Caco-2 (cell line): ENCODE measurements around the gene TMEM40. TPM values are rescaled to one million over a fixed set of nuclear protein-coding genes. Genes with fewer than 3 reads are reported as not detected.

ENCODE experiments used
- BruUV-seq: library from RNA; stranded (reverse); fragments of 400-500 nt; replicated peaks from 2 replicates; lab custom pipeline; 2021; lab: Mats Ljungman, UMichigan
- CTCF ChIA-PET: fragments of 300-600 bp; sonication (Branson Sonifier 250); formaldehyde crosslinking; loops from one replicate; lab custom pipeline; 2022; ENCODE audit warnings: antibody characterized with exemption; lab: Charles Lee
- POLR2A ChIA-PET: fragments of 300-600 bp; sonication (Branson Sonifier 250); formaldehyde crosslinking; loops from one replicate; lab custom pipeline; 2022; ENCODE audit warnings: antibody characterized with exemption; lab: Charles Lee
- DNase-seq, 2 experiments: peaks; one replicate each; pipeline versions ENCODE4 v3.0.0 to v3.0.0-alpha.2; 2020 to 2022
- H3K27me3 ChIP-seq: replicated peaks from 2 replicates; pipeline ENCODE4 v1.6.0; 2011; ENCODE audit warnings: low read length; ENCODE audit not compliant: control insufficient read depth, insufficient read depth
- H3K36me3 ChIP-seq: 2 replicates; pipeline ENCODE4 v1.5.1; 2011; ENCODE audit warnings: low read length; ENCODE audit not compliant: control insufficient read depth, insufficient read depth
- H3K4me1 ChIP-seq: fragments of 250-450 bp; sonication (Bioruptor Pico); 2 replicates; pipeline ENCODE4 v1.5.1; 2020; ENCODE audit warnings: mild to moderate bottlenecking
- H3K4me3 ChIP-seq: 2 replicates; pipeline ENCODE4 v1.5.1; 2011; ENCODE audit warnings: low read depth, mild to moderate bottlenecking, control low read depth, low read length
- H3K9me3 ChIP-seq: fragments of 250-450 bp; sonication (Bioruptor Pico); 2 replicates; pipeline ENCODE4 v1.5.1; 2020; ENCODE audit warnings: mild to moderate bottlenecking, moderate library complexity
- H3K27ac Mint-ChIP-seq: one replicate; pipeline ENCODE4 v1.8.0; 2022; ENCODE audit warnings: mixed read lengths; ENCODE audit not compliant: unreplicated experiment
- H3K27me3 Mint-ChIP-seq: one replicate; pipeline ENCODE4 v1.8.0; 2022; ENCODE audit warnings: mixed read lengths; ENCODE audit not compliant: insufficient read depth, unreplicated experiment
- H3K36me3 Mint-ChIP-seq: one replicate; pipeline ENCODE4 v1.8.0; 2022; ENCODE audit warnings: mild to moderate bottlenecking, mixed read lengths; ENCODE audit not compliant: insufficient read depth, unreplicated experiment
- H3K4me1 Mint-ChIP-seq: one replicate; pipeline ENCODE4 v1.8.0; 2022; ENCODE audit warnings: low read depth, mixed read lengths; ENCODE audit not compliant: unreplicated experiment
- H3K4me3 Mint-ChIP-seq: one replicate; pipeline ENCODE4 v1.8.0; 2022; ENCODE audit warnings: mild to moderate bottlenecking, moderate library complexity, mixed read lengths; ENCODE audit not compliant: unreplicated experiment
- H3K9me3 Mint-ChIP-seq: one replicate; pipeline ENCODE4 v1.8.0; 2022; ENCODE audit warnings: mixed read lengths; ENCODE audit not compliant: unreplicated experiment
- intact Hi-C: fragments of 100-400 bp; cut with micrococcal nuclease; formaldehyde crosslinking; loops from one replicate; pipeline ENCODE4 v1.10.0; 2022; ENCODE audit not compliant: unreplicated experiment
- total RNA-seq: library from RNA; stranded (reverse); gene quantifications from 2 replicates; pipeline ENCODE4 v1.2.3, GENCODE V29; 2022
- TF ChIP-seq, protein P1 (sequence below), 2 experiments: fragments of 200-600 bp in 1 of 2; IDR thresholded peaks; 1 replicate in 1 of 2; 2 replicates in 1 of 2; pipeline versions ENCODE4 v1.5.1 to v1.8.0; 2011 to 2022; ENCODE audit warnings: antibody characterized with exemption in 1 of 2, control low read depth in 1 of 2, inconsistent platforms in 1 of 2, low read depth in 1 of 2, low read length in 1 of 2, mild to moderate bottlenecking in 1 of 2, moderate library complexity in 1 of 2; ENCODE audit not compliant: insufficient read depth in 1 of 2, severe bottlenecking in 1 of 2, unreplicated experiment in 1 of 2

The TMEM40 gene
- total RNA-seq, 1 experiment from 2014 or later = 0.86 TPM

DNA sequence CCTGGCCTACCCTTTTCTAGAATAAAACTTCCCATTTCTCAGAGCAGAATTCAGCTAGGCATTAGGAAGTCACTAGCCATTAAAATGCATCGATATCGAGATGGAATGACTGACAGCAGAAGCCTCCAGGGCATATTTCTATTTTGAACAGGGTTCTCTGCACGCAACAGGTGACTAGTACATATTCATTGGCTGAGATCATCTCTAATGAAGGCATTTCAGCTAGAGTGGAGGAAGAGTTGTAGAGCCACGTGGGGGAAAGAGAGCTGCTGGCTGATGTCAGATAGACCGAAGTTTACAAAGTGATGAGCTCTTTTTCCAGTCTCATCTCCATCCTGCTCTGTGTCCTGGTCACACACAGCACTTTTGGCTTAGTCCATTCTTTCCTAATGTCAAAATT, 7.5 kb downstream of the TMEM40 start:
- H3K27me3 Mint-ChIP-seq = no peaks in the 10 kb centered on the region
- Histone ChIP-seq H3K27me3 (no peaks in the 10 kb centered on the region), H3K9me3 (no peaks in the 10 kb centered on the region), H3K4me1 (peaks cover 6% of the 10 kb centered on the region; the same call in 1 of the 2 replicates), H3K36me3 (no peaks in the 10 kb centered on the region), H3K4me3 (no peak overlapping the region)
- intact Hi-C loops = no loop called here
- no peak overlapping the region for H3K27ac Mint-ChIP-seq
- H3K9me3 Mint-ChIP-seq = no peaks in the 10 kb centered on the region
- no peaks in the 10 kb centered on the region for H3K36me3 Mint-ChIP-seq
- TF ChIP-seq, protein P1, sequence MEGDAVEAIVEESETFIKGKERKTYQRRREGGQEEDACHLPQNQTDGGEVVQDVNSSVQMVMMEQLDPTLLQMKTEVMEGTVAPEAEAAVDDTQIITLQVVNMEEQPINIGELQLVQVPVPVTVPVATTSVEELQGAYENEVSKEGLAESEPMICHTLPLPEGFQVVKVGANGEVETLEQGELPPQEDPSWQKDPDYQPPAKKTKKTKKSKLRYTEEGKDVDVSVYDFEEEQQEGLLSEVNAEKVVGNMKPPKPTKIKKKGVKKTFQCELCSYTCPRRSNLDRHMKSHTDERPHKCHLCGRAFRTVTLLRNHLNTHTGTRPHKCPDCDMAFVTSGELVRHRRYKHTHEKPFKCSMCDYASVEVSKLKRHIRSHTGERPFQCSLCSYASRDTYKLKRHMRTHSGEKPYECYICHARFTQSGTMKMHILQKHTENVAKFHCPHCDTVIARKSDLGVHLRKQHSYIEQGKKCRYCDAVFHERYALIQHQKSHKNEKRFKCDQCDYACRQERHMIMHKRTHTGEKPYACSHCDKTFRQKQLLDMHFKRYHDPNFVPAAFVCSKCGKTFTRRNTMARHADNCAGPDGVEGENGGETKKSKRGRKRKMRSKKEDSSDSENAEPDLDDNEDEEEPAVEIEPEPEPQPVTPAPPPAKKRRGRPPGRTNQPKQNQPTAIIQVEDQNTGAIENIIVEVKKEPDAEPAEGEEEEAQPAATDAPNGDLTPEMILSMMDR (IDR thresholded peaks at IDR 0.05; ENCODE audit: insufficient read depth in 1 of 2, low read depth in 1 of 2, low read length in 1 of 2, severe bottlenecking in 1 of 2, unreplicated experiment in 1 of 2) = no peak
- BruUV-seq = no TSS peak
- CTCF ChIA-PET = interaction anchor here (0.7 kb wide), 1 partner anchor 152 kb away, joined by 3 read pairs; no protein-coding TSS in a partner anchor
- no peak for DNase-seq
- peaks cover 5% of the 10 kb centered on the region for H3K4me1 Mint-ChIP-seq
- POLR2A ChIA-PET = no interaction called here
- H3K4me3 Mint-ChIP-seq = no peak overlapping the region

DNA sequence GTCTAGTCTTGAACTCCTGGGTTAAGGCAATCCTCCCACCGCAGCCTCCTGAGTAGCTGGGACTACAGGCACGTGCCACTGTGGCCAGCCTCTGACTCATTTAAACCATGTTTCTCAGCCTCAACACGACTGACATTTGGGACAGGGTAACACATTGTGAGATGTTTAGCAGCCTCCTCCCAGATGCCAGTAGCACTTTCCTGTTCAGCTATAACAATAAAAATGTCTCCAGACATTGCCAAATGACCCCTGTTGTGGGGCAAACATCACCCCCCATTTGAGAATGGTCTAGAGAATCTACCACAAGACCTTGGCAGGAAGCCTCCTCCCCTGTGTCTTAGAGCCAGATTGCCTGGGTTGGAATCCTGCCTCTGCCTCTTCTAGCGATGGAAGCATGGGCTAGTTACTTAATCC, 8.4 kb downstream of the TMEM40 start:
- CTCF ChIA-PET = no interaction called here
- no peak overlapping the region for H3K4me3 Mint-ChIP-seq
- no peaks in the 10 kb centered on the region for H3K9me3 Mint-ChIP-seq
- no peaks in the 10 kb centered on the region for H3K27me3 ChIP-seq
- TF ChIP-seq, protein P1 (IDR thresholded peaks at IDR 0.05; ENCODE audit: insufficient read depth in 1 of 2, low read depth in 1 of 2, low read length in 1 of 2, severe bottlenecking in 1 of 2, unreplicated experiment in 1 of 2) = no peak
- no peaks in the 10 kb centered on the region for H3K9me3 ChIP-seq
- DNase-seq = no peak
- H3K4me1 Mint-ChIP-seq = peaks cover 2% of the 10 kb centered on the region
- POLR2A ChIA-PET = no interaction called here
- intact Hi-C loops = no loop called here
- H3K4me3 ChIP-seq = no peak overlapping the region
- no peak overlapping the region for H3K27ac Mint-ChIP-seq
- H3K27me3 Mint-ChIP-seq = no peaks in the 10 kb centered on the region
- H3K36me3 Mint-ChIP-seq = no peaks in the 10 kb centered on the region
- peaks cover 2% of the 10 kb centered on the region; the same call in 1 of the 2 replicates for H3K4me1 ChIP-seq
- no TSS peak for BruUV-seq
- no peaks in the 10 kb centered on the region for H3K36me3 ChIP-seq

DNA sequence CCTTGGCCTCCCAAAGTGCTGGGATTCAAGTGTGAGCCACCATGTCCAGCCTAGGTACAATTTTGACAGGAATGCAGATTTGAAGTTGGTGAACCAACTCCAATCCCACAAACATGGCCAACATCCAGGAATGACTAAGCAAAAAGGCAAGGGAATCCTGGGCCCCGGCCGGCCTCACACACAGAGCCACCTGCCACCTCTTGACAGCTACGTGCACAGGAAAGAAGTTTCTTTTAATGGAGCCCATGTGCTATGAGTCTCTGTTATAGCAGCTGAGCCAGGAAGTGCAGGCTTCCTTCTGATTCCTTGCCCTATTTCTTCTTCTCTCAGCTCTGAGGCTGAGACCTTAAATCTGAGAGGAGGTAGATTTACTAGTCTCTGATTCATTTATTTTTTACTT, 8.8 kb downstream of the TMEM40 start:
- intact Hi-C loops = no loop called here
- no peaks in the 10 kb centered on the region for H3K9me3 Mint-ChIP-seq
- Histone ChIP-seq H3K4me3 (no peak overlapping the region), H3K27me3 (no peaks in the 10 kb centered on the region), H3K4me1 (no peaks in the 10 kb centered on the region), H3K36me3 (no peaks in the 10 kb centered on the region), H3K9me3 (no peaks in the 10 kb centered on the region)
- no TSS peak for BruUV-seq
- CTCF ChIA-PET = no interaction called here
- H3K4me3 Mint-ChIP-seq = no peak overlapping the region
- POLR2A ChIA-PET = no interaction called here
- no peak for DNase-seq
- no peaks in the 10 kb centered on the region for H3K27me3 Mint-ChIP-seq
- H3K4me1 Mint-ChIP-seq = no peaks in the 10 kb centered on the region
- TF ChIP-seq, protein P1 (IDR thresholded peaks at IDR 0.05; ENCODE audit: insufficient read depth in 1 of 2, low read depth in 1 of 2, low read length in 1 of 2, severe bottlenecking in 1 of 2, unreplicated experiment in 1 of 2) = no peak
- no peak overlapping the region for H3K27ac Mint-ChIP-seq
- no peaks in the 10 kb centered on the region for H3K36me3 Mint-ChIP-seq
